A204.1 (cell line): ENCODE measurements around the gene ANAPC16.
"Not testable (repeated sequence)": the region's sequence is repeated elsewhere in the genome, so short reads cannot be mapped to it uniquely, and the experiment has no call there.

Experiments used
- FAIRE-seq: peaks from 2 replicates; lab custom pipeline; 2012; peaks lifted over from hg19 to GRCh38; lab: Jason Lieb, UNC

ANAPC16 gene

DNA sequence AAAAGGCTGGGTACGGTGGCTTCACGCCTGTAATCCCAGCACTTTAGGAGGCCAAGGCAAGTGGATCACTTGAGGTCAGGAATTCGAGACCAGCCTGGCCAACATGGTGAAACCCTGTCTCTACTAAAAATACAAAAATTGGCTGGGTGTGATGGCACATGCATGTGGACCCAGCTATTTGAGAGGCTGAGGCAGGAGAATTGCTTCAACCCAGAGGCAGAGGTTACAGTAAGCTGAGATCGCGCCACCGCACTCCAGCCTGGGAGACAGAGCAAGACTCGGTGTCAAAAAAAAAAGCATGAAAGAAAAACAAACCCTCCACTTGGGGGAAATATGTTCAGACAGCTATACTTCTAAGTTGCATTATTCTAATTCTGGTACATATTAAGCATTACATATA, 63.8 kb downstream of the ANAPC16 start:
- not testable (repeated sequence) for FAIRE-seq

- no peak for FAIRE-seq
Measured at GRCh38 chr10:72283131-72283530, 67.3 kb downstream of the ANAPC16 start.
